HG03469 (cell line): ENCODE data around the gene FCHO2.
"Not testable (repeated sequence)": the region's sequence is repeated elsewhere in the genome, so short reads cannot be mapped to it uniquely, and the experiment has no call there.

Source experiments
- ATAC-seq: cut with Tn5 transposase; IDR thresholded peaks from one replicate; pipeline ENCODE4 v1.9.1; 2021; ENCODE audit warnings: mild to moderate bottlenecking, moderate library complexity, moderate number of reproducible peaks; ENCODE audit not compliant: unreplicated experiment

Gene FCHO2, protein sequence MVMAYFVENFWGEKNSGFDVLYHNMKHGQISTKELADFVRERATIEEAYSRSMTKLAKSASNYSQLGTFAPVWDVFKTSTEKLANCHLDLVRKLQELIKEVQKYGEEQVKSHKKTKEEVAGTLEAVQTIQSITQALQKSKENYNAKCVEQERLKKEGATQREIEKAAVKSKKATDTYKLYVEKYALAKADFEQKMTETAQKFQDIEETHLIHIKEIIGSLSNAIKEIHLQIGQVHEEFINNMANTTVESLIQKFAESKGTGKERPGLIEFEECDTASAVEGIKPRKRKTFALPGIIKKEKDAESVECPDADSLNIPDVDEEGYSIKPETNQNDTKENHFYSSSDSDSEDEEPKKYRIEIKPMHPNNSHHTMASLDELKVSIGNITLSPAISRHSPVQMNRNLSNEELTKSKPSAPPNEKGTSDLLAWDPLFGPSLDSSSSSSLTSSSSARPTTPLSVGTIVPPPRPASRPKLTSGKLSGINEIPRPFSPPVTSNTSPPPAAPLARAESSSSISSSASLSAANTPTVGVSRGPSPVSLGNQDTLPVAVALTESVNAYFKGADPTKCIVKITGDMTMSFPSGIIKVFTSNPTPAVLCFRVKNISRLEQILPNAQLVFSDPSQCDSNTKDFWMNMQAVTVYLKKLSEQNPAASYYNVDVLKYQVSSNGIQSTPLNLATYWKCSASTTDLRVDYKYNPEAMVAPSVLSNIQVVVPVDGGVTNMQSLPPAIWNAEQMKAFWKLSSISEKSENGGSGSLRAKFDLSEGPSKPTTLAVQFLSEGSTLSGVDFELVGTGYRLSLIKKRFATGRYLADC

DNA sequence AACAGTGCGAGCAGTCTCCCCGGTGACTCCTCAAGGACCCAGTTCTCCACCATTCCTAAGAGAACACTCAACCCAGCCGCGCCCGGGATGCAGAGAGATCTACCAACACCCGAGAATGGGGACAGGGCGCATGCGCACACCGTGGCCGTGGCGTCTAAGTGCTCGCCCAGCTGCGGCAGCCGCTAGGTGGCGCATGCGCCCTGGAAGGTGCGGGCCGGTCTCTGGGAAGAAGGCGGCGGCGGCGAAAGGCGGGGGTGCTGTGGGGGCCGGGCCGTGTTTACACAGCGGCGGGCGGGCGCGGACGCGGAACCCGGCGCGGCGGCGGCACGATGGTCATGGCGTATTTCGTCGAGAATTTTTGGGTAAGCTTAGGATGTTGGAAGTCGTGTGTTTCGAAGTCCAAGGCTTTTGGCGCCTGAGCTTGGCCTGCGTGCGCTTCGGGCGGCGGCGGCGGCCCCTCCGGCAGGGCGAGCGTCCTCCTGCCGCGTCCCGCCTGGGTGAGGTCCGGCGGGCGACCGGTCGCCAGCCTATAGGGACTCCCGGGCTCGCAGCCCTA is at the start of gene FCHO2:
FCHO2 (plus strand) TSS at position 274 of the 556 bp plus-strand sequence; CDS start at position 330, 56 bp downstream.
- ATAC-seq: peak; percentile 78

DNA sequence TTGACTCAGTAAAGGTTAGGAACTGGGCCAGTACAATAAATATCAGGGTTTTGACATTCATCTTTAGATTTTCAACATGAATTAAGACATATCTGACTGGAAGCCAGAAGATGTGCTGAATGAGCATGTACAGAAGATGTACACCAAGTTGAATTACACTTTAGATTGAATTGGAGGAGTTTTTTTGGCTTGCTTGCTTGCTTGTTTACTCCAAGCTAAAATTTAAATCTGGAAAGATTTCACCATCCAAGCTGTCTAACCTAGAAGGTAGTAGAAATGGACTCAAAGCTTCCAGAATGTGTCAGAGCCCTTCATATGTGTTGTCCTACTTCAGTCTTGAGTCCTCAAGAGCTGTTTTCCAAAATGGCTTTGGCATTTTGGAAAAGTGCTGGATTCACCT is 49.0 kb upstream of the FCHO2 start:
- ATAC-seq: no peak

DNA sequence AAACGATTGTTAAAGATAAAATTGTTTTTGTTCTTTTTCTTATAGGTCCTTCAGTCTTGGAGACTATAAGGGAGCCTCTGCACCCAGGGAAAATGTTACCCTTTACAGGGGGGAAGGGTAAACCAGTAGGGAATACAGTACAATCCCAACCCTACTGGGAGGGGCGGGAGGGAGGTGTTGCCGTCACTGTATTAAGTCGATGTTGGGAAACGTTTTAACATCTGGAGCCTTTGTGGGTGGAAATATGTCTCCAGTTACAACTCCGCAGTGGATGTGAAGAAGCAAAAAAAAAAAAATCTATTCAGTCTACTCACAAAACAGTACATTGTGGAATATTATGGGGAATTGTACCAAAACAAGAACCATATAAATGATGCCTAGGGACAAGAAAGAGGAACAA is 47.2 kb upstream of the FCHO2 start:
- ATAC-seq: no peak

DNA sequence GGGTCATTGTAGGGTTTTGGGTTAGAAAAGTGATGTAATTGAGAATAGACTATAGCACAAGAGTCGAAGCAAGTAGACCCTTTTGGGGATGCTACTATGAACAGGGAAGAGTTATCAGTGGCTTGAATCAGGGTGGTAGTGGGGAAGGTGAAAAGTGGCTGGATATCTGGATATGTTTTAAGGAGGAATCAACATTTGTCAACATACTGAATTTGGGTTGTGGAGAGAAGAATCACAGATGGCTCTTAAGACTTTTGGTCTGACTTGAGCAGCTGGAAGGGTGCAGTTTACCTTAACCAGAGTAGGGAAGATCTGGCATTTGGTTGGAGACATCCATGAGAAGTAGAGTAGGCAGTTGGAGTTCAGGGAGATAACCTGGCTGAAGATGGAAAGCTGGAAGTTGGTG is 38.5 kb upstream of the FCHO2 start:
- no peak for ATAC-seq

DNA sequence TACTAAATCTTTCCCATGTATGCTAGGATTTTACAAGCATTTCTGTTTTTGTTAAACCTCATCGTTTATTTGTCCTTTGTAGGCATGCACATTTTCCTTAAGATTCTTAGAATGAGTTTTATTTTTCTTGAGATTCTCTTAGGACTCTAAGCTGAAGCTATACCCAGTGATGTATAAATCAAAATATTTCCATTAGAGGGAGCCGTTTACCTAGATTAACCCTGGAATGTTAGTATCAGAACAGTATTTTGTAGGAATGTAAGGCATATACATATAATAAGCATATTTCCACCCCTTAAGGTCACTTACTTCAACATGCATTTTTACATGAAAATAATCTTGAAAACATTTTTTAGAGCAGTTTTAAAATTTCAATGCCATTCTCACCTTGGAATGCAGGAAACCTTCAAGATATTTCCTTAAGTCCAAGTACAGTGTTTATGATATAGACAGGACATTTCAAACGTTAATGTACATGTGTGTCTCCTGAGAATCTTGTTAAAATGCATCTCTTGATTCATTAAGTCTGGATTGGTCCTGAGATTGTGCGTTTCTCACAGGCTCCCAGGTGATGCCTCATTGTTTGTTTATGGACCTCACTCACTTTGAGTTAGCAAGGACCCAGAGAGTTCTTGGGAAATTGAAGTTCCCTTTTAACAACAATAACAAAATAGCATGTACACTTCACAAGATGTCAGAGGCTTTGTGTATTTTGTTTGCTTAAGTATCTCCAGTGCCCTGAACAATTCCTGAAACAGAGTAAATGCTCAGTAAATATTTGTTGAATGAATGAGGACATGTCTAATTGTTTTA is 34.9 kb upstream of the FCHO2 start:
- no peak for ATAC-seq

DNA sequence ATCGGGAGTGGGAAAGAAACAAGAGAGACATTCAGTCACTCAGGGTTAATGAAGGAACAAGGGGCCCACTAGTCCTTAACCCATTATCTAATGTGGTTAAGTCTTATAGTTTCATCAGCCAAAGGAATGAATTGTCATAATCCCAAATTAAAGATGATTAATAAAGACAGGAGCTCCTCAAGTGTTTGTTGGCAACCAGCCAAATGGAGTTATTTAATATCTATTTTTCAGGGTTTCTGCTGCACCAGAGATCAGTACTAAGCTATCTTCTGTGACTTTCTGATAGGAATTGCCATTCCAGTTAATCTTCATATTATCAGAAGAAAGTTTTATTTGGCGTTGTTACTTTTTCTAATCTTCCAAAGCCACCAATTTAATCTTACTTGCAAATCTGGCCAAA is 34.0 kb upstream of the FCHO2 start:
- no peak for ATAC-seq

DNA sequence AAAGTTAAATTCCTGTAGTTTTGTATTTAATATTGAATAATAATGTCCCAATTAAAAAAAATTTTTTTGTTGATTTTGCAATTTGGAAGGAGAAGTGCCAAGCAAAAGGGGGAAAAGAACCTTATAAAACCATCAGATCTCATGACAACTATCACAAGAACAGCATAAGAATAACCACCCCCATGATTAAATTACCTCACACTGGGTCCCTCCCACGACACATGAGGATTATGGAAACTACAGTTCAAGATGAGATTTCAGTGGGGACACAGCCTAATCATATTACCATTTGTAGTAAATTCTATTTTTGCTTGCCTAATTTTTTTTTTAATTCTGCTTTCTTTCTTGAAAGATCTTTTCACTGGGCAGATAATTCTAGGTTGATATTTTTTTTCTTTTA is 33.4 kb upstream of the FCHO2 start:
- ATAC-seq: no peak

DNA sequence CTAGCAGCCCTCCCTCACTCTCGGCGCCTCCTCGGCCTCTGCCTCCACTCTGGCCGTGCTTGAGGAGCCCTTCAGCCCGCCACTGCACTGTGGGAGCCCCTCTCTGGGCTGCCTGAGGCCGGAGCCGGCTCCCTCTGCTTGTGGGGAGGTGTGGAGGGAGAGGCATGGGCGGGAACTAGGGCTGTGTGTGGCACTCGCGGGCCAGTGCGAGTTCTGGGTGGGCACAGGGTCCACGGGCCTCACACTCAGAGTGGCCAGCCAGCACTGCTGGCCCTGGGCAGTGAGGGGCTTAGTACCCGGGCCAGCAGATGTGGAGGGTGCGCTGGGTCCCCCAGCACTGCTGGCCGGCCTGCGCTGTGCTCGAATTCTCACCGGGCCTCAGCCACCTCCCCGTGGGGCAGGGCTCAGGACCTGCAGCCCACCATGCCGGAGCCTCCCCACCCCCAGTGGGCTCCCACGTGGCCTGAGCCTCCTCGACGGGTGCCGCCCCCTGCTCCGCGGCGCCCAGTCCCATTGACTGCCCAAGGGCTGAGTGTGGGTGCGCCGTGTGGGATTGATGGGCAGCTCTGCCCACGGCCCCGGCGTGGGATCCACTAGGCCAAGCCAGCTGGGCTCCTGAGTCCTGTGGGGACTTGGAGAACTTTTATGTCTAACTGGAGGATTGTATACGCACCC is 30.4 kb upstream of the FCHO2 start:
- no peak for ATAC-seq

DNA sequence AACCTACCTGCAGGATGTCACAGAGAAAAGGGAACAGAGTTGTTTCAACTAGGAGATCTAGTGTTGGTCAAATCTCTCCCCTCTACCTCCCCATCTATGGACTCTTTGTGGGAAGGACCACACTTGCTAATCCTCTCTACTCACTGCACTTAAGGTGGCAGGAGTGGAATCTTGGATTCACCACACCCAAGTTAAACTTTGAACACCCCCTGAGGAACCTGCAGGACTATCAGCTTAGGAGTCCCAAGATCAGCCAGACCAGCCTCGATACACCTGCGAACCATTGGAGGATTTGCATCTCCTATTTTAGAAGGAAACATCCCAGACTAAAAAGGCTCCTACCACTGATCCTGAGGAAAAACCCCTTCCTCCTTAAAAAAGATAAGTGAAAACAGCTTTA is 23.2 kb upstream of the FCHO2 start:
- not testable (repeated sequence) for ATAC-seq

DNA sequence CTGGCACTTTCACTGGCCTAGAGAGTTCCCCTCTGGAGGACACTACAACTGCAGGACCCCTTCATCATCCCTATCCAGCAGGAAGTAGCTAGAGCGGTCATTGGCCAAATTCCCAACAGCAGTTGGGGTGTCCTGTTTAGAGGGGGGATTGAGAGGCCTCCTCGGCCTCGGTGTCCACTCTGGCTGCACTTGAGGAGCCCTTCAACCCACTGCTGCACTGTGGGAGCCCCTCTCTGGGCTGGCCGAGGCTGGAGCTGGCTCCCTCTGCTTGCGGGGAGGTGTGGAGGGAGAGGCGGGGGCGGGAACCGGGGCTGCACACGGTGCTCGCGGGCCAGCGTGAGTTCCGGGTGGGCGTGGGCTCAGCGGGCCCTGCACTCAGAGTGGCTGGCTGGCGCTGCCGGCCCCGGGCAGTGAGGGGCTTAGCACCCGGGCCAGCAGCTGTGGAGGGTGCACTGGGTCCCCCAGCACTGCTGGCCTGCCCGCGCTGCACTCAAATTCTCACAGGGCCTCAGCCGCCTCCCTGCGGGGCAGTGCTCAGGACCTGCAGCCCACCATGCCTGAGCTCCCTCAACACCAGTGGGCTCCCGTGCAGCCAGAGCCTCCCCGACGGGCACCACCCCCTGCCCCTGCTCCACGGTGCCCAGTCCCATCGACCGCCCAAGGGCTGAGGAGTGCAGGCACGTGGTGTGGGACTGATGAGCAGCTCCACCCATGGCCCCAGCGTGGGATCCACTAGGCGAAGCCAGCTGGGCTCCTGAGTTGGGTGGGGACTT is 20.7 kb upstream of the FCHO2 start:
- not testable (repeated sequence) for ATAC-seq

DNA sequence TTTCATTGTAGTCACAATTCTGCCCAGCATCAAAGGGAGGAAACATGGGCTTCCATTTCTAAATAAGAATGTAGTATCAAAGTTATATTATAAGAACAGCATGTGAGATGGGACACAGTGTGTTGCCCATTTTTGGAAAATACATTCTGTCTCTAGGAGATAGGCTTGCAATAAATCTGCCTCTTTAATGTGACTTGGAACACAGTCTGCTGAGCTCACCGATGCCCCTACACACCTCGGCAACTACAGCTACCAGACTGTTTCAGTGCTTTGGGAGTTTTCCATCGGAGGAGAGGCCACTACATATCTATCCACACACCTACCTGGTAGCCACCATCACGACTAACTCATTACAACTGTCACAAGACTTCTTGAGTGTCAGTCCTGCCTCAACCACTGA is 18.9 kb upstream of the FCHO2 start:
- no peak for ATAC-seq

DNA sequence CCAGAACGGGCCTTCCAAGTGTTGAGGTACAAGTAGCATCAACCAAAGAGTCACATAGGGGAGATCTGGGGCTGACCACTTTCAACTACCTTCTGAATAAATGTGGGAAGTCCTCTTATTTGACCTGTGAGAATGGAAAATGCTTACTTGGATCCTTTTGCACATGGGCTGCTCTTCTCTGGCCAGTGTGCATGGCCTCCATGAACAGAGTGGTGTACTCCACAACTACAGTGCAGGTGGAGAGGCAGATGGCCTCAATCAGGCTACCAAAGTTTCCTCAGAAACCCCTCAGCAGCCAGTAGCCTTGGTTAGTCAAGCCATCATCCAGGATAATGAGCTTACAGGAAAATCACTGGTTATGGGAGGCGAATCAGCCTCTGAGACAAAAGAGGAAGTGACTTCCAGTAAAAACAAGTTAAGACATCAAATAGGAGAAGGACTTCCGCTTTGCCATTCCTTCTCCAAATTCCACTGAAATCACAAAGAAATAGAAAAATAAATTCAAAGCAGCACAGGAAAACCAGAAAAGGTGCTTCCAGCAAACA is 18.3 kb upstream of the FCHO2 start:
- no peak for ATAC-seq

DNA sequence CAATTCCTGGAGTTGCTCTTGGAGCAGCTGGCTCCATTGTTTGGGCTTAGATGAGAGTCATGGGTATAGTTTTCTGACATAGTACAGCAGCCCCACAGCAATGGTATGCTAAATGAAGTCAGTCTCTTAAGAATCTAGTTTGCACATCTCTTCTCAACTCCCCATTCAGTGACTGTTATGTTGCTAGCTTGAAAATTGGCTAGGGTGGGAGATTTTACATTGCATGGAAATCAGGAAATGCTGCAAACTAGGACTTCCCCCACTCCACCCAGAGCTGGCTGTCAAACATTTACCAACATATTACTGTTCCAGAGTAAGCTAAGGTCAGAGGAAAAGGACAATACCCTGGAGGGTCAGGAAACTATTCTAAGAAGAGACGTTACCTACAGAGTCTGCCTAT is 17.6 kb upstream of the FCHO2 start:
- ATAC-seq: no peak

DNA sequence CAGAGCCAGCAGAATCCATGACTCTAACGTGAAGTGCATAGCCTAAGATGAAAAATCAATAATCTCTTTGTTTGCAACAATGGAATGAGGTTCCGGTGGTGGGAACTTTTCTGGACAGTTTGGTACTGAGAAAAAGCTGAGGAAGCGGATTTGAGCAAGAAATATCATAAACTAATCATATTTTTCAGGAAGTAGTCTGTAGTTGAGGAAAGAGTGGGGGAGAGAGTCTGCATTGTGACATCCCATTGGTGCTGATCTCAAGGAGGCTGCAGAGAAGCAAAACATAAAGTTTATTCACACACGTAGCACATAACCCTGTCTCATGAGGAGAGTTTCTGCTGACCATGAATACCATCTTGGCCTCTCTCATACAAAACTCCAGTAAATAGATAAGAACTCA is 15.8 kb upstream of the FCHO2 start:
- no peak for ATAC-seq

DNA sequence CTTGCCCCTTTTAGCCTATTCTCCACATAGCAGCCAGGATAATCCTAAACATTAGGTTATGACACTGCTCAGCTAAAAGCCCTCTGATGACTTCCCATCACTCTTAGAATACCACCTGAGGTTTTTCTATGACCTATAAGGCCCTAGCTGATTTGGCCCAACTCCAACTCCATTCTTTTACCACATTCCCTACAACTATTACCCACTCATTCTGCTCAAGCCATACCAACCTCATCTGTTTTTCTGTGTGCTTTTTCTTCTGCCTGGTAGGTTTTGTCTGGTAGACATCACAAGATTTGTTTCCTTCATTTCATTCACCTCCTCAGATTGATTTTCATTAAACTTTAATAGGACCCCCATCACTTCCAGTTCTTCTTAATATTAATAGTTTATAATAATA is 12.5 kb upstream of the FCHO2 start:
- ATAC-seq: no peak

DNA sequence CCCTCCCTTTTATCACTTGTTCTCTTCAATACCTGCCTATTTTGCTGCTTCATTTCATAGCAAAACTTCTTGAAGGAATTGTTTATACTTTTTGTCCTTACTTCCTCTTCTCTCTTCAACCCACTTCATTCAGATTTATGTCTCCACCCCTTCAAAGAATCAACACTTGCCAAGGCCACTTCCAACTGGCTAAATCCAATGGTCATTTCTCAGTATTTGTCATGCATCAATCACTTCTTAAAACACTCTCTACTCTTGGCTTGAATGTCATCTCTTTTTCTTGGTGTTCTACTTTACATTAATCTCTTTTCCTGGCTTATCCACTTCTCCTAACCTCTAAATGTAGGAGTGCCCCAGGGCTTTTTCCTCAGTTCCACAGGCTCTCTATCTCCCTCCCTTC is 8.3 kb upstream of the FCHO2 start:
- ATAC-seq: no peak

DNA sequence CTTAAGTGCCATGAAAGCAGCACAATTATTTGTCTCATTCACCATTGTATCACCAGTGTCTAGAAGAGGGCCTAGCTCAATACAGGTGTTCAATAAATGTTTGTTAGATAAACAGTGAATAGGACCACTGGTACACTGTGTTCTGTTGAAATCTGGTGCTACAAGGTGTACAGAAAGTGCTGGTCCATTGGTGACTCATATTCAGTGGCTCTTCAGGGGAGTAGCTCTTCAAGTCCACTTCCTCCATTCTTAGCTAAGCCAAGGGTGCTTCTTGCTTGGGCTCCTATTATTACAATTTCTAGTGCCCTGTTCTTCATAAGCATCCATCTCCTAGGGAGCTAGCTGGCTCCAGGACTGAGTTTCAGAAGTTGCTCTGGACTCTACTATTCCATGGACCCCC is 6.4 kb upstream of the FCHO2 start:
- ATAC-seq: no peak

DNA sequence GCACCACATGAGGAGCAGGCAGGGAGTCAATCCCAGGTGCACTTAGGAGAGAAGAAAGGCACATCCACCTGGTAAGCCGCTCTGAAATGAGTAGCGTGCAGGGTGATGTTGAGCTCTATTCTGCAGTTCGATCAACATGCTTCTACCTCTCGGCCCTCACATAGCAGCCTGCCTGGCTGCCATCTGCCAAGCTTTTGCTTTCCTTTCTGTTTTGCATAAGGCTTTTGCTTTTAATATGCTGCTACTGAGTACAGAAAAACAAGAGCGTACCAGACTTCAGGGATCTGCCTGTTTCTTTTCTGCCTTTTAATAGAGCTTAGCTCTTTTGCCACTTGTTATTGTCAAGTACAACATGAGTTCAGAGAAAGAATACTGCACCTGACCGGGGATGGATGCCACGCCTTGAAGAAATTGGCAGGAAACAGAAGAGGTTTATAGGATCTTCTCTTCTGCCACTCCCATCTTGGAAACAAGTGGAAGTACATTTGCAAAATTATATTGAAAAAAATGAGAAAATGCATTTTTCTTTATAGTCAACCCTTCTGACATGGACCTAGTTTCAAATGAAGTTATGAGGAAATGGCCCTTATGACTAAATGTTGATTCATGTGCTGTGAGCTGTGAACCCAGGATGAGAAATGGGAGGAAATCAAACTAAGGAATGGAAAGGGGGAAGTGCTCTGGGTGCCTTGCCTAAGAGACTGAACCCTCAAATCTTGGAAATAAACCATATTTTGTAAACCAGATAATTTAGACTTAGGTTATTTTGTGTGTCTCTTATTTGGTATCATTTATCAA is 4.0 kb upstream of the FCHO2 start:
- ATAC-seq: no peak

DNA sequence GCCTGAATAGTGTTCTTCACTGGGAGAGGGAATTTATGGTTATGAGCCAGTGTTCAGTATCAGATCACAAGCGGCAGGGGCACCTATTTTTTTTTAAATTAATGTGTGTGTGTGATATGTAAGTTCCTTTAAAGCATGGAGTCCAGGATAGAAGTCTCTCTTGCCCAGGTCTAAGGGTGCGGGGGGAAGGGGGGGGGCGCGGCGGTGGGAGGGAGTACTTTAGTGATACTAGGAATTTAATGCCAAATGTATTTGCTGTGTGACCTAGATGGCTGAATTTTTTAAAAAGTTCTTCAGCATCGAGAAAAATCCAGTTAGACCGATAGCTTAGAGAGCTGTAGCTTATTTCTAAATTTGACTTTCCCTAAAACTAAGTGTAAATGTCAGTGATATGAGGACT is 1.5 kb upstream of the FCHO2 start:
- ATAC-seq: no peak
